HPDE6-E6E7 (cell line): ENCODE data around the gene GPR156.
"Not testable (repeated sequence)": the region's sequence is repeated elsewhere in the genome, so short reads cannot be mapped to it uniquely, and the experiment has no call there.

Experiments
- DNase-seq: peaks from one replicate; pipeline ENCODE4 v3.0.0; 2011; ENCODE audit warnings: missing footprints; ENCODE audit errors: extremely low spot score

Gene GPR156

DNA sequence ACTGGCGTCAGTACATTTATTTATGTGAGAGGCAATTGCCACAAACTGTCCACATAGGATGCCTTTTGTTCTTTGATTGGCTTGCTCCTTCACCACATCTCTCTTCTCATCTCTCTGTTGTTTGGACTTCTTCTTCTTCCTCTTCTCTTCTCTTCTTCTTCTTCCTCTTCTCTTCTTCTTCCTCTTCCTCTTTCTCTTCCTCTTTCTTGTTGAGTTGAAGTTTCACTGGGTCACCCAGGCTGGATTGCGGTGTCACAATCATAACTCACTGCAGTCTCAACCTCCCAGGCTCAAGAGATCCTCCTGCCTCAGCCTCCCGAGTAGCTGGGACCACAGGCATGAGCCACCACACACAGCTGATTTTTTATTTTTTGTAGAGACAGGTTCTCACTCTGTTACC, 123.1 kb downstream of the GPR156 start:
- DNase-seq, result no peak

GRCh38 chr3:120160050-120160449, 125.0 kb downstream of the GPR156 start:
- DNase-seq, result peak; percentile 88

DNA sequence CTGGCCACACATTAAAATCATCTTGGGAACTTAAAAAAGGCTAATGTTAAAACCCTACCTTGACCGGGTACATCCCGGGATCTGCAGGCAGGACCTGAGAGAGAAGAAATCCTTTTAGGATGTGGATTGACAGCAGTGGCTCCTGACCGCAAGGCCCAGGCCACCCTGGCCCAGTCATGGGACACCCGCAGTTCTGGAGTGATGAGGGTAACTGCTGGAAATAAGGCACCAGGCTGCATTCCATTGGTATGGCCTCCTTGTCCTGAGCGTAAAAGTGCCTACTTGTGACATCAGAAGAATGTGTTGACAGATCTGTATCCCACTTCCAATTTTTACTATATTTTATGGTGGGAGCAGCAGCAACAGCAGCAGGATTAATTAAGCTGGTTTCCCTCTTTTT, 127.3 kb downstream of the GPR156 start:
- DNase-seq, result no peak

DNA sequence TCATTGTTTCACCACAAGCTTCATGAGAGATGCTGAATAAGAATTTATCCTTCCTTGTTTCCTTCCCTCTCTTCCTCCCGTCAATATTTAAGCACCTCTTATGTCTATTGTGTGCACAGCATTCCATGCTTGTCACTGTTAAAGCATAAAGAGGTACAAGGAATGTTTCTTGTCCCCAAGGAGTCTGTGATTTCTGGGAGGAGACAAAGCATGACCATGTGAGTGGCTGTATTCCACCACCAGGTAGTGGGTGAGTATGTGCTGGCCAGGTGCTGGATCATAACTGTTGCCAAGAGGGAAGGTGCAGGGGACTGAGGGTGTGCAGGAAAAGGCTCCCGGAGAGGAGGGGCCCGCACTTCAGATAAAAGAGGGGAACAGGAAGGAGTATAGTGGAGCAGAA, 127.9 kb downstream of the GPR156 start:
- DNase-seq, result no peak

DNA sequence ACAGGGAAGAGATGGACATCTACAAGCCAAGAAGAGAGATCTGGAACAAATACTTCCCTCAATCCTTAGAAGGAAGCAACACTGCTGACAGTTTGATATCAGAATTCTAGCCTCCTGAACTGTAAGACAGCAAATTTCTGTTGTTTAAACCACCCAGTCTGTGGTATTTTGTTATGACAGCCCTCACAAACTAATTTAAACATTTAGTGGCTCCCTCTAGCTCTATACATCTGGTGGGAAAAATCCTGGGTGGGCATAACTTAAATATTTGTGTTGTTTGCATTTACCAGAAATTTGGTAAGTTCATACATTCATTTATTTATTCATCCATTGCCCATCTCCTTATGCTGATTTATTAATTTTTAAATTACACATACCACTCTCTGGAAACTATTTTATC, 128.3 kb downstream of the GPR156 start:
- no peak for DNase-seq

DNA sequence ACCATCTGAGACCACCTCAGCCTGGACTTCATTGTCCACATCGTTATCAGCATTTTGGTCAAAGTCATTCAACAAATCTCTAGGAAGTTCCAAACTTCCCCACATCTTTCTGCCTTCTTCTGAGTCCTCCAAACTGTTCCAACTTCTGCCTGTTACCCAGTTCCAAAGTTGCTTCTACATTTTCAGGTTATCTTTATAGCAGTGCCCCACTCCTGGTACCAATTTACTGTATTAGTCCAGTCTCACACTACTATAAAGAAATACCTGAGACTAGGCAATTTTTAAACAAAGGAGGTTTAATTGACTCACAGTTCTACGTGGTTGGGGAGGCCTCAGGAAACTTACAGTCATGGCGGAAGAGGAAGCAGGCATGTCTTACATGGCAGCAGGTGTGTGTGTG, 129.3 kb downstream of the GPR156 start:
- DNase-seq, result not testable (repeated sequence)

DNA sequence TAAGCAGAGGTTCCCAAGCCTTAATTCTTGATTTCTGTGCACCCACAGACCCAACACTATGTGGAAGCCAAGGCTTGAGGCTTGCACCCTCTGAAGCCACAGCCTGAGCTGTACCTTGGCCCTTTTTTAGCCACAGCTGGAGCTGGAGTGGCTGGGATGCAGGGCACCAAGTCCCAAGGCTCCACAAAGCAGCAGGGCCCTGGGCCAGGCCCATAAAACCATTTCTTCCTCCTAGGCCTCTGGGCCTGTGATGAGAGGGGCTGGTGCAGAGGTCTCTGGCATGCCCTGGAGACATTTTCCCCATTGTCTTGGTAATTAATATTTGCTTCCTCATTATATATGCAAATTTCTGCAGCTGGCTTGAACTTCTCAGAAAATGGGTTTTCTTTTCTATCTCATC, 129.9 kb downstream of the GPR156 start:
- no peak for DNase-seq

DNA sequence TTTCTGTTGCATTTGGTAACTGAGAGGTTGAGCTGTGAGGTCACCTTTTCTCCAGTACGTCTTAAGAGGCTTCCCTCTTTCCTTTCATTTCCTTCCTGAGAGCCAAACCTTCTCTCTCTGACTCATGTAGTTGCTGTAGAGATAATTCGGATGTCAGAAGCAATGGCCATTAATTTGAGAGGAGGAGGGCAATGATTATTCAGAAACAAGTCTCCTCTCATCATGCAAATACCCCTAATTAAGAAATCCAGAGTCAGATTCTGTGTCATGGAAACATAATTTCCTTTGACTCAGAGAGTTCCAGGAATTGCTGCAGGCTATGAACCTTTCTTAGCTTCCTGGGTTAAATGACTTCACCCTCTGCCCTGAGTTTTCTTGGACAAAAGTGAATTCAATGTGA, 131.7 kb downstream of the GPR156 start:
- DNase-seq, result no peak

DNA sequence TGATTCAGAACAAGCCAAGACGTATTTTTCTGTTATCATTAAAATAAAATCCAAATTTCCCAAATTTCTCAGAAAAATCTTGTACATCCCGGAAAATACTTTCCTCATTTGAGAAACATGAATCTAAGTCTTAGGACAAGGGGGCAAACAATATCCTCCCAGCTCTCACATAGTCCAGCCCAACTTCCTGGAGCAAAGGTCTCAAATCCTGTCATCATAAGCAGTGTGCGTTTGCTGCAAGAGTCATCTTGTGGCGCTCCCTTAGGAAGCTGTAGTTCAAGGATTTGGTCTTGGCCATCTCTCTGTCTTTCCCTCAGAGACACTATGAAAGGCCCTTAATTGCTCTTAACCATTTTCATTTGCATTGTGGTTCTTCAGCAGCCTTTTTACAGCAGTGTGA, 133.2 kb downstream of the GPR156 start:
- DNase-seq, result no peak

DNA sequence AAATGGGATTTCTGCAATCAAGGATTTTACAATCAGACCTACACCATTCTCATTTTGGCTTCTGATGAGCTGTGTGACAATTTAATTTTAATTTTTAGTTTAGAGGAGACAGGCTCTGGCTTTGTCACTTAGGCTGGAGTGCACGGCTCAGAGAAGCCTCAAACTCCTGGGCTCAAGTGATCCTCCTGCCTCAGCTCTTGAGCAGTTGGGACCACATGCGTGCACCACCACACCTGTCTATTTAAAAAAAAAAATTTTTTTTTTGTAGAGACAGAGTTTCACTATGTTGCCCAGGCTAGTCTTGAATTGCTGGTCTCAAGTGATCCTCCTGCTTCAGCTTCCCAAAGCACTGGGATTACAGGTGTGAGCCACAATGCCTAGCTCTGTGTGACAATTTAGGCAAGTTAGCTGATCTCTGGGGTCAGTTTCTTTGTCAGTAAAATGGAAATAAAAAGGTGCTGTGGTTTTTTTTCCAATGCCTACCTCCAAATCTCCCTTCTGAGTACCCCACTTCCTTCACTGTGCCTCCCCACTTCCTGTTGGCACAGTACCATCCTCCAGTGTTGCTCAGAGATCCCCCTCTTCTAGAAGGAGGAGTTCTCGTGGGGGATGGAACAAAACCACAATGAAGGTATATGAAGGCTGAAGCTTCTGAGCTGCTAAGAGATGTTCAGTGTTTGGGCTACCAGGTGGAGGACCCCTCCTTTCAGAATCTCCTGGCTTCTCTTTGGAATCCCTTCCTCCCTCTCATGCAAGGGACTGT, 136.7 kb downstream of the GPR156 start:
- DNase-seq, result no peak

DNA sequence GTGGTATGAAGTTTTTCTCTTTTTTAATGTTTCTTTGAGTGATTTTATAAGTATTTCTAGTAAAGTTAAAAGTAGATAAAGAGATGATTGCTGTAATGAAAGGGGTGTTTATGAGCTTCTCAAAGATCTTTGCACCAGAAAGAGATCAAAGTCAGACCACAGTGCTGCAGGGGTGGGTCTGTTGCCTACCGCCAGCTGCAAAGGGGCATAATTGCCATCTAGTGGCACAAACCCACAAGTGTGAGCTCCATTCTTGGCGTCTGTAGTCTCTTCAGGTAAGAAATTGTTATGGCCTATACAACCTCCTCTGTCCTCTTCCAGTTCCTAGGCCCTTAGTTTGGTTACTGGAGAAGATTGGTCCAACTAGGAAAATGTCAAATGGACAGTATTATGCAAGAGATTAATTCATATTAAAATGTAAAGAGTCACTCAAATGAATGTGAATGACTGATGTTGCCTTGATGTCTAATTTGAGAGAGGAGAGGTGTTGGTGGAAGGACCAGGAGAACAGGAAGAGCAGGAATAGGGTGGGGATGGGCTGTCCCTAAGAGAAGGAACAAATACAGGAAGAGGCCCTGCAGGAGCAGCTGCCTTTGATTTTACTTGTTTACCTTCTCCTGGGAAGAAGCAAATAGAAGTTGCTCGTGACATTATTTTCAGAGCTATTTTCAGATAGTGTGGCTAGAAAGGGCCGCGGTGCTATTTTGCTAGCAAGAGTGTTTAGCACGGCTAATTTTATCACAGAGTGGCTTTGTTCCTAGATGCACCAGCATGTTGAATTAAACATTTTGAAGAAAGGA, 137.8 kb downstream of the GPR156 start:
- no peak for DNase-seq

DNA sequence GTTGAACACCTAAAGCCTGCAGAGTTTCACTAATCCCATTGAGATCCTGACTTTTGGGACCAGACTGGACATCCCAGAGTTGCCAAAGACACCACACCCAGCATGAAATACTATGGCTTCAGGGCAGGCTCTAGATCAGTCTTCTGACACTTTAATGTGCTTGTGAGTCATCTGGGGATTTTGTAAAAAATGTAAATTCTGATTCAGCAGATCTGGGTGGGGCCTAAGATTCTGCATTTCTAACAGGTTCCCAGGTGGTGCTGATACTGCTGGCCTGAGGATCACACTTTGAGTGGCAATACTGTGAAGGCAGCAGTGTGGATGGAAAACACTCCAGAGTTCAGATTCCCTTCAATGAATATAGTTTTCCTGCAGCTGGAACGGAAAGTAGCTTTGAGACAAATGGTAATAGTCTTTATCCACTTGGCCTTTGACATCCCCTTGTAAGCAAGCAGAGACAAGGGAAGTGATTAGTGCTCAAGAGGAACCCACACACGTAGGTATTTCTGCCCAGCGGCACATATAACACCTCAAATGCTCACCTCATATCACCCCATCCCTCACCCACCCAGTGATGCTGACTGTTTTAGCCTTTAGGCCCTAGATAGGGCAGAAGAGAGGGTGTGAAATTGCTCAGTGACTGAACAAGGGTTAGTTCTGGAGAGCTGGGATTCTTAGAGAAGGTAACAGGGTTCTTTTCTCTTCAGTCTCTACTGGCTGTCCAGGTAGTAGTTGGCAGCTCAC, 139.3 kb downstream of the GPR156 start:
- peak; percentile 80 for DNase-seq

- no peak for DNase-seq
Observed at GRCh38 chr3:120144267-120144666, 140.8 kb downstream of the GPR156 start.

DNA sequence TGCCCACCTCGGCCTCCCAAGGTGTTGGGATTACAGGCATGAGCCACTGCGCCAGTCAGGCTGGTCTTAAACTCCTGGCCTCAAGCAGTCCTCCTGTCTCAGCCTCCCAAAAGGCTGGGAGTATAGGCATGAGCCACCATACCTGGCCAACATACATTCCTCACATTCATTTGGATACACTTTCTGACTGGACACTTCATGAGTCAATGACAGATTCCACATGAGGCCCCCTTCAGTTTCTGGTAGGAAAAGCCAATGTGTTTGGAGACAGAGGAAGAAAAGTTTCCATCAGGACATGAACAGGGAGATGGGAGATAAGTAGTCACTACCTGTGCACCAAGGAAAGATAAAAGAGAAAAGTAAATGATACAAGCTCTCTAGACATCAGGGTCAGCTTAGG, 141.3 kb downstream of the GPR156 start:
- DNase-seq, result no peak

DNA sequence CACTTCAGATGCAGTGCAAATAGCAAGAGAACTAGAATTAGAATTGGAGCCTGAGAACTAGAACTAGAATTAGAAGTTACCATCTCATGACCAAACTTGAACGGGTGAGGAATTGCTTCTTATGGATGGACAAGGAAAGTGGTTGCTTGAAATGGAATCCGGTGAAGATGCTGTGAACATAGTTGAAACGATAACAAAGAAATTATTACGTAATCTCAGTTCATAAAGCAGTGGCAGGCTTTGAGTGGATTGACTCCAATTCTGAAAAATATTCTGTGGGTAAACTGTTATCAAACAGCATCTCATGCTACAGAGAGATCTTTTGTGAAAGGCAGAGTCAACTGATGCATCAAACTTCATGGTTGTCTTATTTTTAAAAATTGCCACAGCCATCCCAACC, 142.8 kb downstream of the GPR156 start:
- DNase-seq, result no peak

DNA sequence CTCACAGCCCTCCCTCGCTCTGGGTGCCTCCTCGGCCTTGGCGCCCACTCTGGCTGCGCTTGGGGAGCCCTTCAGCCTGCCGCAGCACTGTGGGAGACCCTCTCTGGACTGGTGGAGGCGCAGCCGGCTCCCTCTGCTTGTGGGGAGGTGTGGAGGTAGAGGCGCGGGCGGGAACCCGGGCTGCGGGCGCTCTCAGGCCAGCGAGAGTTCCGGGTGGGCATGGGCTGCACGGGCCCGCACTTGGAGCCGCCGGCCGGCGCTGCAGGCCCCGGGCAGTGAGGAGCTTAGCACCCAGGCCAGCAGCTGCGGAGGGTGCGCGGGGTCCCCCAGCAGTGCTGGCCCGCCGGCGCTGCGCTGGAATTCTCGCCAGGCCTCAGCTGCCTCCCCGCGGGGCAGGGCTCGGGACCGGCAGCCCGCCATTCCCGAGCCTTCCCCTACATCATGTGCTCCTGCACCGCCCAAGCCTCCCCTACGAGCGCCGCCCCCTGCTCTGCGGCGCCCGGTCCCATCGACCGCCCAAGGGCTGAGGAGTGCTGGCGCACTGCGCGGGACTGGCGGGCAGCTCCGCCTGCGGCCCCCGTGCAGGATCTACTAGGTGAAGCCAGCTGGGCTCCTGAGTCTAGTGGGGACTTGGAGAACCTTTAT, 144.8 kb downstream of the GPR156 start:
- no peak for DNase-seq

DNA sequence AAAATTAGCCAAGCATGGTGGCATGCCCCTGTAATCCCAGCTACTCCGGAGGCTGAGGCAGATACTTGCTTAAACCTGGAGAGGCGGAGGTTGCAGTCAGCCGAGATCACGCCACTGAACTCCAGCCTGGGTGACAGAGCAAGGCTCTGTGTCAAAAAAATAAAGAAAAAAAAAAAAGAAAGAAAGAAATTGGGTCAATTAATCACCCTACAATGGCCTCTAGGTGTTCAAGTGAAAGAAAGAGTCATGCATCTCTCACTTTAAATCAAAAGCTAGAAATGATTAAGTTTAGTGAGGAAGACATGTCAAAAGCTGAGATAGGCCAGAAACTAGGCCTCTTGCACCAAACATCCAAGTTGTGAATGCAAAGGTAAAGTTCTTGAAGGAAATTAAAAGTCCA, 145.9 kb downstream of the GPR156 start:
- no peak for DNase-seq

GRCh38 chr3:120137548-120137947, 147.5 kb downstream of the GPR156 start:
- no peak for DNase-seq

DNA sequence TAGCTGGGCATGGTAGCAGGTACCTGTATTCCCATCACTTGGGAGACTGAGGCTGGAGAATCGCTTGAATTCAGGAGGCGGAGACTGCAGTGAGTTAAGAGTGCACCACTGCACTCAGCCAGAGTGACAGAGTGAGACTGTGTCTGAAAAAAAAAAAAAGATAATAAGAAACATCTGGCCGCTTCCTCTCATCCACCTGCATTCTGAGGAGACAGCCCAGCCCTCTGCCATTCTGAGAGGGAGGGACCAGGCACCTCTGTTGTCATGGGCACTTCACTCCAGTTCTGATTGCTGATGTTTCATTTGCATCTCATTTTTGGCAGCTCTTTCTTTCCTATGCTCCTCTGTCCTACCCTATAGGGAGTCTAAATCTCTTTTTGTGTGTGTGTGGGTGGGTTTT, 154.4 kb downstream of the GPR156 start:
- no peak for DNase-seq

- no peak for DNase-seq
Observed at GRCh38 chr3:120129718-120130513, 155.1 kb downstream of the GPR156 start.

GRCh38 chr3:120129051-120129450, 156.0 kb downstream of the GPR156 start:
- no peak for DNase-seq
